ENCODE data around the gene TF. TPM values are rescaled to one million over a fixed set of nuclear protein-coding genes. Genes with fewer than 3 reads are reported as not detected.
"Not testable (repeated sequence)": the region's sequence is repeated elsewhere in the genome, so short reads cannot be mapped to it uniquely, and the experiment has no call there.

Gene TF
- total RNA-seq, 4 donors from 2014 or later = 1.9 to 8.8 (median 3.9) TPM

DNA sequence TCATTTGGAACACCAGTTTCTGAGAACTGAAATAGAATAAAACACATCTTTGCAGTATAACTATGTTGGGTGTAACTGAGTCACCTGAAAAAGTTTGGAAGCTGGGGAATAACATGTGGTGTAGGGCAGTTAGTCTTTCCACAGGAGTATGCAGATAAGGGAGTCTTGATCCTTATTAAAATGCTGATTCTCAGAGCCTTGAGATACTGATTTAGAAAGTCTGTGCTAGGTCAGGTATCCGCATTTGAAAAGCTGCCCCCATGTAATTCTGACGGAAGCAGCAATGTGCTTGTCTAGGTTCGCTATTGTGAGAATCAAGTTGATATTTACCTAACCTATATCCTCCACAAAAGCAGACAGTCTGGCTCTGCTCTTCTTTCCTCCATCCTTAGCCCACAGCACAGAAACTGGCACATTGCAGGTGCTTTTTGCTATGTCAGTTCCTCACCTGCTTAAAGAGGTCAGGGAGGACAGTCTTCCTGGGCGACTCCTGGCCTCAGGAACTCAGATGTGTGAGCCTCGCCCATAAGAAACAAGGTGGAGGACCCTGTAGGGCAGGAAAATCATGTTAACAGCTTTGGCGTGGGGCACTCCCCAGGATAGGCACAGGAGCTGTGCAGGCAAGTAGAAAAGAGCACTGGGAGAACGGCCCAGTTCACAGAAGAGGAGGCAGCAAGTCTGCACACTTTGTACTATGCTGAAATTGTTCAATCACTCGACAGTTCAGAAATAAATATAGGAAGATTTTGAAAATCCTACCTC lies 31.8 kb downstream of the TF start:
- TF ChIP-seq CTCF (IDR thresholded peaks at IDR 0.05) (no peak), POLR2A (IDR thresholded peaks at IDR 0.05) (no peak)
- intact Hi-C loops (cut with DNase I; ENCODE audit: low total_unique reads) = no loop called here
- 49 to 54% methylated on average over 8 of the region's 8 CpGs for WGBS, 2 donors
- no peak for DNase-seq (ENCODE audit: low spot score in 2 of 2)
- no peak overlapping the region for H3K4me3 ChIP-seq (ENCODE audit: low read depth, poor library complexity, severe bottlenecking)

GRCh38 chr3:133779626-133780203 lies 33.5 kb downstream of the TF start:
- no peak for DNase-seq (ENCODE audit: low spot score in 2 of 2)
- intact Hi-C loops (cut with DNase I; ENCODE audit: low total_unique reads) = no loop called here
- 77 to 87% methylated on average over 4 of the region's 4 CpGs for WGBS, 2 donors
- H3K4me3 ChIP-seq (ENCODE audit: low read depth, poor library complexity, severe bottlenecking) = no peak overlapping the region
- TF ChIP-seq CTCF (IDR thresholded peaks at IDR 0.05) (no peak), POLR2A (IDR thresholded peaks at IDR 0.05) (no peak)

GRCh38 chr3:133780756-133781155 lies 34.6 kb downstream of the TF start:
- DNase-seq (ENCODE audit: low spot score in 2 of 2); H3K4me3 ChIP-seq (ENCODE audit: low read depth, poor library complexity, severe bottlenecking); intact Hi-C loops (cut with DNase I; ENCODE audit: low total_unique reads): not testable (repeated sequence)
- WGBS, 2 donors = 83 to 86% methylated on average over 6 of the region's 6 CpGs

GRCh38 chr3:133781570-133781969 lies 35.4 kb downstream of the TF start:
- intact Hi-C loops (cut with DNase I; ENCODE audit: low total_unique reads) = no loop called here
- no peak overlapping the region for H3K4me3 ChIP-seq (ENCODE audit: low read depth, poor library complexity, severe bottlenecking)
- no peak for DNase-seq (ENCODE audit: low spot score in 2 of 2)
- TF ChIP-seq CTCF (IDR thresholded peaks at IDR 0.05) = no peak
- TF ChIP-seq POLR2A (IDR thresholded peaks at IDR 0.05) = no peak

DNA sequence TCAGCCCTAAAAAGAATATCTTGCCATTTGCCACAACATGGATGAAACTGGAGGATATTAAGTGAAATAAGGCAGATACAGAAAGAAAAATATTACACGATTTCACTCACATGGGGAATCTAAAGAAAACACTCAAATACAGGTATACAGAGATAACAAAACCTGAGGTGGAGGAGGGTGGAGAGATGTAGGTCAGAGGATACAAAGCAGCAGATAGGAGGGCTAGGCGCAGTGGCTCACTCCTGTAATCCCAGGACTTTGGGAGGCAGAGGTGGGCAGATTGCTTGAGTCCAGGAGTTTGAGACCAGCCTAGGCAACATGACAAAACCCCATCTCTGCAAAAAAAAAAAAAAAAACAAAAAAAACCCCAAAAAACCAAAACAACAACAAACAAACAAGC lies 36.3 kb downstream of the TF start:
- intact Hi-C loops (cut with DNase I; ENCODE audit: low total_unique reads) = no loop called here
- DNase-seq (ENCODE audit: low spot score in 2 of 2) = no peak

More for the DNA sequence above, 36.3 kb downstream of the TF start:
- peak overlapping the region; percentile 7 for H3K4me3 ChIP-seq (ENCODE audit: low read depth, poor library complexity, severe bottlenecking)
- TF ChIP-seq CTCF (IDR thresholded peaks at IDR 0.05) (no peak), POLR2A (IDR thresholded peaks at IDR 0.05) (no peak)
- WGBS, 2 donors = 94 to 98% methylated on average over 2 of the region's 2 CpGs
